Neural cell (in vitro differentiated cells): ENCODE data around the gene SPATA31D3. TPM values are rescaled to one million over a fixed set of nuclear protein-coding genes. Genes with fewer than 3 reads are reported as not detected.

Experiments
- H2AFZ ChIP-seq: fragments of 200-600, 300-800 bp; sonication (generic), shearing (Covaris generic); 2 replicates; pipeline ENCODE4 v1.6.0; 2014; ENCODE audit warnings: low read depth, mild to moderate bottlenecking, antibody characterized with exemption, low read length, moderate library complexity
- H3F3A ChIP-seq: fragments of 200-600 bp; shearing (Covaris generic); 2 replicates; pipeline ENCODE4 v1.6.1; 2016; ENCODE audit warnings: mild to moderate bottlenecking, moderate library complexity, mixed read lengths, antibody characterized with exemption, low read length; ENCODE audit not compliant: insufficient read depth, poor library complexity, severe bottlenecking
- H3K27ac ChIP-seq: fragments of 200-600, 300-800 bp; sonication (generic), shearing (Covaris generic); 2 replicates; pipeline ENCODE4 v1.5.1; 2014; ENCODE audit warnings: mild to moderate bottlenecking, low read length, moderate library complexity
- H3K27me3 ChIP-seq: fragments of 300-800, 200-600 bp; sonication (generic), shearing (Covaris generic); 2 replicates; pipeline ENCODE4 v1.6.0; 2014; ENCODE audit warnings: mild to moderate bottlenecking, low read depth, low read length, moderate library complexity; ENCODE audit not compliant: insufficient read depth
- H3K36me3 ChIP-seq: fragments of 300-800, 200-600 bp; sonication (generic), shearing (Covaris generic); 2 replicates; pipeline ENCODE4 v1.5.1; 2014; ENCODE audit warnings: mild to moderate bottlenecking, antibody characterized with exemption, low read length, moderate library complexity; ENCODE audit not compliant: insufficient read depth
- H3K4me2 ChIP-seq: fragments of 300-800, 200-600 bp; sonication (generic), shearing (Covaris generic); 2 replicates; pipeline ENCODE4 v1.6.0; 2014; ENCODE audit warnings: mild to moderate bottlenecking, low read length
- H3K4me3 ChIP-seq: fragments of 300-800, 200-600 bp; sonication (generic), shearing (Covaris generic); 2 replicates; pipeline ENCODE4 v1.5.1; 2014; ENCODE audit warnings: mild to moderate bottlenecking, low read length, moderate library complexity
- H3K79me2 ChIP-seq: fragments of 200-600 bp; shearing (Covaris generic); replicated peaks from 2 replicates; pipeline ENCODE4 v1.6.0; 2014; ENCODE audit warnings: mild to moderate bottlenecking, low read length, moderate library complexity; ENCODE audit not compliant: insufficient read depth
- H3K9ac ChIP-seq: fragments of 300-800, 200-600 bp; sonication (generic), shearing (Covaris generic); 2 replicates; pipeline ENCODE4 v1.6.1; 2016; ENCODE audit warnings: mild to moderate bottlenecking, low read length, mixed read lengths
- H3K9me2 ChIP-seq: fragments of 200-600 bp; shearing (Covaris generic); 2 replicates; pipeline ENCODE4 v1.6.1; 2016; ENCODE audit warnings: mild to moderate bottlenecking, low read length, mixed read lengths; ENCODE audit not compliant: insufficient read depth
- H3K9me3 ChIP-seq: fragments of 200-600, 300-800 bp; sonication (generic), shearing (Covaris generic); 2 replicates; pipeline ENCODE4 v1.6.1; 2016; ENCODE audit warnings: mild to moderate bottlenecking, mixed run types, low read length, moderate library complexity, mixed read lengths
- H4K20me1 ChIP-seq: fragments of 200-600 bp; shearing (Covaris generic); 2 replicates; pipeline ENCODE4 v1.6.1; 2016; ENCODE audit warnings: mild to moderate bottlenecking, mixed run types; ENCODE audit not compliant: insufficient read depth
- CTCF ChIP-seq: fragments of 450-650 bp; IDR thresholded peaks from 2 replicates; pipeline ENCODE4 v1.5.1; 2014; ENCODE audit warnings: antibody characterized with exemption, mild to moderate bottlenecking, moderate library complexity; ENCODE audit not compliant: poor library complexity, severe bottlenecking
- EP300 ChIP-seq: fragments of 450-650 bp; conservative IDR thresholded peaks from 2 replicates; pipeline ENCODE4 v1.6.1; 2014; ENCODE audit warnings: antibody characterized with exemption, mild to moderate bottlenecking, moderate library complexity; ENCODE audit not compliant: poor library complexity, severe bottlenecking
- EZH2 ChIP-seq: fragments of 200-600, 300-800 bp; shearing (Covaris generic), sonication (generic); IDR thresholded peaks from 2 replicates; pipeline ENCODE4 v1.6.1; 2014; ENCODE audit warnings: antibody characterized with exemption, low read length, borderline replicate concordance, mild to moderate bottlenecking; ENCODE audit not compliant: insufficient read depth, poor library complexity, severe bottlenecking
- MXI1 ChIP-seq: fragments of 450-650 bp; conservative IDR thresholded peaks from 2 replicates; pipeline ENCODE4 v1.6.1; 2014; ENCODE audit warnings: antibody characterized with exemption, mild to moderate bottlenecking; ENCODE audit not compliant: poor library complexity, severe bottlenecking
- POLR2AphosphoS5 ChIP-seq: IDR thresholded peaks from 2 replicates; pipeline ENCODE4 v1.6.1; 2012
- RAD21 ChIP-seq: fragments of 450-650 bp; conservative IDR thresholded peaks from 2 replicates; pipeline ENCODE4 v1.6.1; 2014; ENCODE audit warnings: antibody characterized with exemption, mild to moderate bottlenecking, moderate library complexity
- SMC3 ChIP-seq: fragments of 450-650 bp; conservative IDR thresholded peaks from 2 replicates; pipeline ENCODE4 v1.6.1; 2014; ENCODE audit warnings: antibody characterized with exemption, mild to moderate bottlenecking, moderate library complexity; ENCODE audit not compliant: poor library complexity
- TAF1 ChIP-seq: IDR thresholded peaks from 2 replicates; pipeline ENCODE4 v1.6.1; 2012; ENCODE audit warnings: low read depth
- polyA plus RNA-seq: library from polyadenylated mRNA; depleted of rRNA; stranded (reverse); fragments of >200 nt; gene quantifications from 2 replicates; pipeline ENCODE4 v1.2.3, GENCODE V29; 2014
- TF ChIP-seq, protein P1 (sequence below): IDR thresholded peaks from 2 replicates; pipeline ENCODE4 v1.6.1; 2012; ENCODE audit warnings: borderline replicate concordance

Gene SPATA31D3
- polyA plus RNA-seq, 1 donor from 2014 or later, result not detected

GRCh38 chr9:81955625-81956024 lies 12.3 kb downstream of the SPATA31D3 start:
- Histone ChIP-seq H3K9me3 (peaks cover 6% of the 10 kb centered on the region), H2AFZ (no peak overlapping the region), H3K36me3 (no peaks in the 10 kb centered on the region), H4K20me1 (no peaks in the 10 kb centered on the region), H3K4me2 (no peak overlapping the region), H3K4me3 (no peak overlapping the region), H3K9ac (no peak overlapping the region), H3K27ac (no peak overlapping the region), H3K27me3 (no peaks in the 10 kb centered on the region), H3F3A (no peaks in the 10 kb centered on the region), H3K9me2 (no peaks in the 10 kb centered on the region), H3K79me2 (no peaks in the 10 kb centered on the region)
- TF ChIP-seq POLR2AphosphoS5, result no peak
- TF ChIP-seq RAD21, result no peak
- TF ChIP-seq SMC3, result no peak
- no peak for TF ChIP-seq EZH2
- no peak for TF ChIP-seq CTCF
- no peak for TF ChIP-seq MXI1
- no peak for TF ChIP-seq TAF1
- TF ChIP-seq EP300, result no peak
- TF ChIP-seq, protein P1, sequence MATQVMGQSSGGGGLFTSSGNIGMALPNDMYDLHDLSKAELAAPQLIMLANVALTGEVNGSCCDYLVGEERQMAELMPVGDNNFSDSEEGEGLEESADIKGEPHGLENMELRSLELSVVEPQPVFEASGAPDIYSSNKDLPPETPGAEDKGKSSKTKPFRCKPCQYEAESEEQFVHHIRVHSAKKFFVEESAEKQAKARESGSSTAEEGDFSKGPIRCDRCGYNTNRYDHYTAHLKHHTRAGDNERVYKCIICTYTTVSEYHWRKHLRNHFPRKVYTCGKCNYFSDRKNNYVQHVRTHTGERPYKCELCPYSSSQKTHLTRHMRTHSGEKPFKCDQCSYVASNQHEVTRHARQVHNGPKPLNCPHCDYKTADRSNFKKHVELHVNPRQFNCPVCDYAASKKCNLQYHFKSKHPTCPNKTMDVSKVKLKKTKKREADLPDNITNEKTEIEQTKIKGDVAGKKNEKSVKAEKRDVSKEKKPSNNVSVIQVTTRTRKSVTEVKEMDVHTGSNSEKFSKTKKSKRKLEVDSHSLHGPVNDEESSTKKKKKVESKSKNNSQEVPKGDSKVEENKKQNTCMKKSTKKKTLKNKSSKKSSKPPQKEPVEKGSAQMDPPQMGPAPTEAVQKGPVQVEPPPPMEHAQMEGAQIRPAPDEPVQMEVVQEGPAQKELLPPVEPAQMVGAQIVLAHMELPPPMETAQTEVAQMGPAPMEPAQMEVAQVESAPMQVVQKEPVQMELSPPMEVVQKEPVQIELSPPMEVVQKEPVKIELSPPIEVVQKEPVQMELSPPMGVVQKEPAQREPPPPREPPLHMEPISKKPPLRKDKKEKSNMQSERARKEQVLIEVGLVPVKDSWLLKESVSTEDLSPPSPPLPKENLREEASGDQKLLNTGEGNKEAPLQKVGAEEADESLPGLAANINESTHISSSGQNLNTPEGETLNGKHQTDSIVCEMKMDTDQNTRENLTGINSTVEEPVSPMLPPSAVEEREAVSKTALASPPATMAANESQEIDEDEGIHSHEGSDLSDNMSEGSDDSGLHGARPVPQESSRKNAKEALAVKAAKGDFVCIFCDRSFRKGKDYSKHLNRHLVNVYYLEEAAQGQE, result no peak

DNA sequence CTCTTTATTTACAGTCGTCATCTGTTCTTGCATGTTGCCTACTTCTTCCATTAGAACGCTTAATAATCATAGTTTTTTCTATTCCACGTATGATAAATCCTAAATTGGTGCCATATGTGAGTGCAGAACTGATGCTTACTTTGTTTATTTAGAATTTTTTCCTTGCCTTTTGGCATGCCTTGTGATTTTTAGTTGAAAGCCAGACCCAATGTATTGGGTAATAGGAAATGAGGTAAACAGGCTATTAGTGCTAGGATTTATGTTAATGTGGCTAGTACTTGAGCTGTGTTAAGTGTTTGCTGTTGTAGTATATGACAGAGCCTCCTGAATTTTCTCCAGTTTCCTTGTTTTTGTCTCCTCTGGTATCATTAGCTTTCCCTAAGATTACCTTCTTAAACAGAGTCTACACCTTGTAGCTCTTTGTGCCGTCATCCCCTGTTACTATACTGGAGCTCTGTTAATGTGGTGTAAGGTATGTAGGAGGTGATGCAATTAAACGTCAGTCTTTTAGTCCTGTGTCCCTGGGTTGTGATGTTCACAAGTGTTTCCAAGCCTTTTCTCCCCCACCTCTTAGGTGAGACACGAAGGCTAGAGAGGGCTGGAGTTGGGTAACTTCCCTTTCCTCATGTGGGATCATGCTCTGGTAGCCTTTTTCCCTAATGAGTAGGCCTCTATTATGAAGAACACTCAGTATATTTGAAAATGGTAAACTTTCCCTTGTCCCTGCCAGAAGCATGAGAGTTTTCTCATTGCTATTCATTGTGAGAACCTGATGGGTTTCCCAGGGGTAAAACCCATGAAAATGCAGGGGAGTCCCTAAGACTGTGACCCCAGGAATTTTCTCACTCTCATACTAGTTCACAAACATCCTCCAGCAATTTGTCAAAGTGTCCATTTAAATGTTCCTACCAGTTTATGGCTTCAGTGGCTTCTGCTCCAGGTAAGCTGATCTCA lies 21.2 kb downstream of the SPATA31D3 start:
- H3K36me3 ChIP-seq, result no peaks in the 10 kb centered on the region
- H2AFZ ChIP-seq, result no peak overlapping the region
- TF ChIP-seq EP300, result no peak
- TF ChIP-seq CTCF, result no peak
- TF ChIP-seq MXI1, result no peak
- no peak for TF ChIP-seq SMC3
- no peak for TF ChIP-seq RAD21
- H3K27ac ChIP-seq, result no peak overlapping the region
- no peak overlapping the region for H3K9ac ChIP-seq
- no peaks in the 10 kb centered on the region for H3K79me2 ChIP-seq
- H3K27me3 ChIP-seq, result no peaks in the 10 kb centered on the region
- no peaks in the 10 kb centered on the region for H3K9me3 ChIP-seq
- no peak overlapping the region for H3K4me3 ChIP-seq
- no peaks in the 10 kb centered on the region for H3K9me2 ChIP-seq
- H4K20me1 ChIP-seq, result no peaks in the 10 kb centered on the region
- H3F3A ChIP-seq, result no peaks in the 10 kb centered on the region
- H3K4me2 ChIP-seq, result no peak overlapping the region
